EL (cell line): ENCODE results near the gene AFDN.

ENCODE experiments used
- DNase-seq: peaks from one replicate; pipeline ENCODE4 v3.0.0-alpha.2; 2016

AFDN gene

GRCh38 chr6:168009331-168009730 lies 182.6 kb downstream of the AFDN start:
- DNase-seq = no peak

GRCh38 chr6:168011291-168011690 lies 184.6 kb downstream of the AFDN start:
- DNase-seq = no peak

GRCh38 chr6:168012431-168013249 lies 185.9 kb downstream of the AFDN start:
- DNase-seq = no peak

- no peak for DNase-seq
Observed at GRCh38 chr6:168013250-168013915, 186.7 kb downstream of the AFDN start.

GRCh38 chr6:168014428-168014827 lies 187.7 kb downstream of the AFDN start:
- DNase-seq = no peak

- DNase-seq = no peak
Observed at GRCh38 chr6:168015009-168015408, 188.3 kb downstream of the AFDN start.

GRCh38 chr6:168015482-168016175 lies 188.9 kb downstream of the AFDN start:
- no peak for DNase-seq

- no peak for DNase-seq
Observed at GRCh38 chr6:168016176-168016620, 189.5 kb downstream of the AFDN start.

- no peak for DNase-seq
Observed at GRCh38 chr6:168016721-168017525, 190.2 kb downstream of the AFDN start.

- no peak for DNase-seq
Observed at GRCh38 chr6:168017629-168018028, 190.9 kb downstream of the AFDN start.

- DNase-seq = no peak
Observed at GRCh38 chr6:168018664-168019063, 192.0 kb downstream of the AFDN start.

- DNase-seq = no peak
Observed at GRCh38 chr6:168020242-168020641, 193.5 kb downstream of the AFDN start.

- no peak for DNase-seq
Observed at GRCh38 chr6:168021581-168021980, 194.9 kb downstream of the AFDN start.
